Measurements from ENCODE around the gene RAB11FIP4. TPM values are rescaled to one million over a fixed set of nuclear protein-coding genes. Genes with fewer than 3 reads are reported as not detected.

The RAB11FIP4 gene
- total and polyA plus RNA-seq, 9 of the 15 experiments (the other 6 are each of a cell fraction or from before 2014, with no cell fraction given): 0.62 to 16.6 (median 8.9) TPM

GRCh38 chr17:31524926-31525800 lies 133.7 kb downstream of the RAB11FIP4 start (continued):
- TF ChIP-seq REST (IDR thresholded peaks at IDR 0.05; ENCODE audit: borderline replicate concordance) (peak; percentile 91), REST (CRISPR knock-in tag; IDR thresholded peaks at IDR 0.05; ENCODE audit: low read depth) (no peak), BRCA1 (IDR thresholded peaks at IDR 0.05) (no peak), BRCA1 (CRISPR knock-in tag; IDR thresholded peaks at IDR 0.05) (no peak), ZNF586 (CRISPR knock-in tag; conservative IDR thresholded peaks at IDR 0.05) (no peak), CHD1 (IDR thresholded peaks at IDR 0.05; ENCODE audit: low read length) (no peak), SMC3 (conservative IDR thresholded peaks at IDR 0.05; ENCODE audit: insufficient read depth, low read depth, low read length) (peak; percentile 99)

Data from K562 (cell line).